GM19238 (cell line): Measurements from ENCODE around the gene BTBD9.
A peak's percentile ranks its signal among the peaks of the same experiment; 100 is the strongest.

Experiments
- DNase-seq: peaks from one replicate; pipeline ENCODE4 v3.0.0; 2011; ENCODE audit warnings: low spot score; ENCODE audit not compliant: insufficient read length

Gene BTBD9

GRCh38 chr6:38599261-38599660, 40.5 kb downstream of the BTBD9 start:
- DNase-seq, result no peak

DNA sequence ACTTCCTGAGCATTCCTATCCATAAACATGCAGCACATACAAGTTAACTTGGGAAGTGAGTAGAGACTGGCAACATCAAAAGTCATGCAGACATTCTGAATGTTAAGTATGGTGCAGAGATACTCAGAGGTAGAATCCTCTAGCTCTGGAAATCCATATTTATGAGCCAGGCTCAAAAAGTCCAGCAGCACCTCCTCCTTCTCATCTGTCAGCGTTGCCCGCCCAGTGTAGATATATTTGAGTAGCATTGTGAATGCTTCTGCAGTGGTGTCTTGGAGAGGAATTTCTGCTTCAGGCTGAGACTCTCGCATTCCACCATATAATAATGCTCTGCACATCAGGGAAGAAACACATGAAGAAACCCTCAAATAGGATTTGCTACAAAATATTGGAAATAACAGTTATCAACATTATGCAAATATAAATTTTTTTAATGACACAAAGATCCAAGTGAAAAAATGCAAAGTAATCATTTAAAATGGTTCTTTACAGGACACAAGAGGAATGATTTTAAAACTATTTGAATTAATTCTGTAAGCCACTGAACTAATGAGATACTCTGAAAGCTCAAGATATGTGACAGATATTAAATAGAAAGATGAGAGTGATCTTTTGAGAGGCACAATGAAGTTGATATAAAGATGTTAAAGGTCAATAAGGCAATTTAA, 45.6 kb downstream of the BTBD9 start:
- no peak for DNase-seq

DNA sequence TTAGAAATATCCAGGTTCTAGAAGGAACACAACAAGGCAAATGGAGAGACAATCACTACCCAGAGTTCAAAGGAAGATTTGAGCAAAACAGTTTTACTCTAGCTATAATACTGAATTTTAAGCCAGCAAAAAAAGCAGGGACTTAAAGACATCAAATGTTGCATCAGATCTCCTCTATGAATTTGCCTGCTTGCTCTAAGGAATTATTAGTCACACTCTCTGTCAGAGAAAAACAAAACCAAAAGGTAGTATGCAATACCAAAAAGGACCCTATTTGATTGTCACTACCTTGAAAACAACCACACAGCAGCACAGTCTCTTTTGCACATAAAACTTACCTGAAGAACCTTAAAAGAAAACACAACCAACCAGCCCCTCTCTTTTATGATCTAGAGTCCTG, 46.3 kb downstream of the BTBD9 start:
- DNase-seq, result no peak

DNA sequence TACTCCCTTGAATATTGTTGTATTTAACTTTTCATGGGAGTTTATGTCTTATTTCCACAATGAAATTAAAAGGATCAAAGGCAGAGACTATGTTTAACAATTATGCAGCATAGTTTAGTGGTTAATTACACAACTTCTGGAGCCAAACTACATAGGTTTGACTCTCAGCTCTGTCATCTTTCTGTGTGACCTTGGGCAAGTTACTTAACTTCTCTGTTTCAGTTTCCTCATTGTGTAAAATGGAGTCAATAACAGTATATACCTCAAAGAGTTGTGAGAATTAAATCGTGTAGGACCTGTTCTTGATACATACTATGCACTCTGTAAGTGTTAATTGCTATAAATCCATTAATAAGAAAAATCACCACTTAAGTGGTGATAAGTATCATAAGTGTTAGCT, 48.3 kb downstream of the BTBD9 start:
- DNase-seq, result no peak

DNA sequence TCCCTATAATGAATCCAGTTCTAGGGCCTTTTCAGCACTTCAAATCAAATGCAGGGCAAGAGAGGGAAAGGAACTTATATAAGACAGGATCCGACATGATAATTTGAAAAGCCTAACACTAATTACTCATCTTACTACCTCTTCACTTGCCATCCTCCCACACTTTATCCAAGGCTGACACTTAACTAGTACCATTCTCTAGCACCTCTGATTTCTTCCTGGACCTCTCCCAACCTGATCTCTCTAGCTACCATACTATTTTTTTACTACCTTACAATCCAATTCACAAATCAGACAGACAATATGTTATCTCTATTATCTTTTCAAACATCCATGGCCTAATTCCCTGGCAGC, 50.4 kb downstream of the BTBD9 start:
- DNase-seq, result no peak

DNA sequence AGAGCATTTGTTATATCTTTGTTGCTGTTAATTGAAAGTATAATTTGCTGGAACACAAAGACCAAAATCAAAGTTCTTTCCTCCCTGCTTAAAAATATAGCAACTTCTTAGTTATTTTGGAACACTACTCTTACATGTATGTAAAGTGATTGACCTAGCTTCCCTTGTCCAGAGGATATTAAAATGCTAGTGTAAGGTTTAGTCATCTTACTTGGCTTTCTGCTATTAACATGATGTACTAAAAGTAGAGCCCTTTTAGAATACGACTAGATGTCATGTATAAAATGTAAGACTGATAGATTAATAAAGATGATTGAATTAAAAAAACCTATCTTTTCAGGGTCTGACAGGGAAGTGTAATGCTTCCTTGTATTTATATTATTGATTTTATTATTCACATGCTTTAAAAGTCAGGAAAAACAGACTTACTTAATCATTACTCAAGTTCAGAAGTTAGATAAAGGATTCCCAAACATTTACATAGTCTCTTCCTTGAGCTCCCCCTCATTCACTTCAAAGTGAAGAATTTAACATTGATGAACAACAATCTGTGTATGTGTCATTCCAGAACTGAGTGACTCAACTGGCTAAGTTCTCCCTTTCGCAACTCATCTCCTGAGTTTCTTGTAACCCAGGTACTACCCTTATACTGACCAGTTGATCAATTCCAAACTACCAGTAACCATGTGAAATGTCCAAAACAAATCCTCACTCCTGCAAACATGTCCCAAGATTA, 50.9 kb downstream of the BTBD9 start:
- no peak for DNase-seq

DNA sequence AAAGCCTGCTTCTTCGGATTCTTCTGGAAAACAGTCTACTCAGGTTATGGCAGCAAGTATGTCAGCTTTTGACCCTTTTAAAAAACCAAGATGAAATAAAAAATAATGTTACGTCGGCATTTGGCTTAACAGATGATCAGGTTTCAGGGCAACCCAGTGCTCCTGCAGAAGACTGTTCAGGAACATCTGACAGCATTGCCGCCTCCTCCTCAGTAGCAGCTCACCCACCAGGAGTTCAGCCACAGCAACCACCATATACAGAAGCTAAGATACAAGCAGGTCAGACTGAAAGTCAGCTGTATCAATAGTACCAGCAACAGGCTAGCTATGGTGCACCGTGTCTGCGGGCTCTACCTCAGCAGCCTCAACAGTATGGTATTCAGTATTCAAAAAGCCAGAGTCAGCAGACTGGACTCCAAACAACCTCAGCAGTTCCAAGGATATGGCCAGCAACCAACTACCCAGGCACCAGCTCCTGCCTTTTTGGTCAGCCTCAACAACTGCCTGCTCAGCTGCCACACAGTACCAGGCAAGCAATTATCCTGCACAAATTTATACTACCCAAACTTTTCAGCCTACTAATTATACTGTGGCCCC, 51.9 kb downstream of the BTBD9 start:
- no peak for DNase-seq

DNA sequence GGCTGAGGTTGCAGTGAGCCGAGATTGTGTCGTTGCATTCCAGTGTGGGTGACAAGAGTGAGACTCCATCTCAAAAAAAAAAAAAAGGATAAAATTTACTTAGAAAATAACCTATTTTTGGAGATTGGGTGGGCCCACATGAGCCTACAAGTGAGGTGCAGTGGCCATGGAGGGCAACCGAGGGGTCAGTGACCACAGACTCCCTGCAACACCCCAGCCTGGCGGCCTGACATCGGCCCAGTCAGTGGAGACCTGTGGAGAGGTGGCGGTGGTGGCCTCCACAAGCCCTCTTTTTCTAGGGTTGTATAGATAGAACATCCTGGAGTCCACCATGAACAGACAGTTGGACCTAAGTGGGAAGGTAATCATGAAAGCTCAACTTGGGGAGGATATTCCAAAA, 52.7 kb downstream of the BTBD9 start:
- DNase-seq, result no peak

DNA sequence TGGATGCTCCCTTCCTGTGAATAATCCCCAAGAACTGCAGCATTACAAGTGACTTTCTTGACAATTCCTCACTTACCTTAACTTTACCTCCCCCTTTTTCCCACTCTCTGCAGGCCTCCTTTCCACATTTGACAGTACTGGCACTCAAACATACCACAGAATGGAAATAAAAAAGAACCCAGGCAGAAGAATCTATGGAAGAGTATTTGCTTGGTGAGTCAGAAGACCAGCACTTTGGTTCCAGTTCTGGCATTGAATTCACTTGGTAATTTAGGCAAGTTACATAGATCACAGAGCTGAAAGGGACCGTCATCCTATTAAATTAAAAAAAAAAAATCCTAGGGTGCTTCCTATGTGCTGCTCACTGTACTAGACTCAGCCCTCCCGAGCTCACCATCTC, 55.0 kb downstream of the BTBD9 start:
- DNase-seq, result no peak

DNA sequence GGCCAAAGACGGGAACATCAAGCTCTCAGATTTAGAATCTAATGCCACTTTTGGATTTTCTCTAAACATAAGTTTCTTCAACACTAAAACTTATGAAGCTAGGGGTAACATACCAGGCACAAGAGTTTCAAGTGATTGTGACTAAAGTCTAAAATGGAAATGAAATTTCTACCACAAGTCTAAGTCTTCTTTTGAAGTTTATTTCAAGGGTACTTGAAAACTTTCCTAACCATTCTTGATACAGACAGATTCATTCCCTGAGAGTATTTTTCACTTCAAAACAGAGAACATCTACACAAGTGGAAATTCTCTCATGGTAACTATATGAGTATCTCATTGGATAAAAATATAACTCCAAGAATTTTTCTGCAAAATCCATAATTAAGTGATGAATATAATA, 56.2 kb downstream of the BTBD9 start:
- no peak for DNase-seq

DNA sequence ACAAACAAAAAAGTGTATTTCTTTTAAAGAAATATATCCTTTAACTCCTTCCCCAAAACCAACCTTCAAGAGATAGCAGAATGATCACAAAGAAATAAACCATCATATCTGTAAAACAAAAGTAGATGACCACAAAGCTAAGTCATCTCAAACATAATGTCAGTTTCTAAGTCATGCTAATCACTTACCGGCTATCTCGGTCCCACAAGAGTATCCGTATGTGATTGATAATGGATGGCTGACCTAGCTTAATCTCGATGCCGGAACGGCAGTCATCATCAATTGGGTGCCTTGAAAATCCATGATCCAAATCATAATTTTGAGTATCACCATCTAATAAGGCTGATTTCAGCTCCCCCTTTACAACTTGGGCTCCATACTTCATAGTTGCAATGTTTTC, 59.7 kb downstream of the BTBD9 start:
- no peak for DNase-seq

DNA sequence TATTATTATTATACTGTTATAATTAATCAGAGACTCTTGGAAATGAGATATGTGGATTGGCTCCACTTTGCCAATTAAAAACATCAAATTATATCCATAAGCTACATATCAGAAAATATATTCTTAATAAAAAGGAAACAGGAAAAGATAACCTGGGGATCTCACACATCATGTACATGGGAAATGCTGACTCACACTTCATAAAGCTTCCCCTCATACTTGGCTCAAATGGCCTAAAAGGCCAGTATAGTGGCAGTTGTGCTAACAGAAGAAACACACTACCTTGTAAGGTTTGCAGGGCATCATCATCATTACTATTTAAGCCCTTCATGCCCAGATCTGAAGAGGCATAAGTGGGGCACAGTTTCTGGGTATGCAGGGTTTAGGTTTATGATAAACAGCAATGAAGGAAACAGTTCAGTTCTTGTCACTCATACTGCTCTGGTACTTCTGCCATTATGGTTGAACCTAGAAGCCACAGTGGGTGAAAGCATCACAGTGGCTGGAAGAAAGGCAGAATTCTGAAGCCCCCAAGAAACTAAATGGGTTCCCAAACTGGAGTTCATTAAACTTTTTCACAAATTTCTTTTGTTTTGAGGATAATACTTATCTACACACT, 60.6 kb downstream of the BTBD9 start:
- DNase-seq, result no peak

- no peak for DNase-seq
Observed at GRCh38 chr6:38578075-38578474, 61.7 kb downstream of the BTBD9 start.

GRCh38 chr6:38577492-38577891, 62.2 kb downstream of the BTBD9 start:
- no peak for DNase-seq

GRCh38 chr6:38573801-38574395, 65.8 kb downstream of the BTBD9 start:
- DNase-seq, result no peak

- DNase-seq, result peak; percentile 3
Observed at GRCh38 chr6:38572186-38572813, 67.4 kb downstream of the BTBD9 start.

- DNase-seq, result no peak
Observed at GRCh38 chr6:38571721-38572120, 68.0 kb downstream of the BTBD9 start.

DNA sequence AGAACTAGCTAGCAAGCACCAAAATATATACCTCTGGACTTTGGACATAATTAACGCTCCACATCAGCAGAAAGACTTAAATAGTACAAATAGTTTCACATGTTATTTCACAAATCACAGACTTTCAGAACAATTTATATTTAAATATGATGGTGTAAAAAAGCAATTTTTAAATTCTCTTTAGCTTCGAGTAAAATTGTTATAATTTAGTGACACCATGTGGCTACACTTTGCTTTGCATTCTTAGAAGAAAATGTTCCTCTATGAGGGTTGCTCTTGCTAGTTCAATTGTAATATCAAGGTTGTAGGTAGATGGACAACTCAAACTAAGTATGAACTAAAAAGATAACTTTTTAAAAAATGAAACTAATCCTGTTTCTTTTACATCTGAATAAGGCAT, 69.0 kb downstream of the BTBD9 start:
- no peak for DNase-seq

DNA sequence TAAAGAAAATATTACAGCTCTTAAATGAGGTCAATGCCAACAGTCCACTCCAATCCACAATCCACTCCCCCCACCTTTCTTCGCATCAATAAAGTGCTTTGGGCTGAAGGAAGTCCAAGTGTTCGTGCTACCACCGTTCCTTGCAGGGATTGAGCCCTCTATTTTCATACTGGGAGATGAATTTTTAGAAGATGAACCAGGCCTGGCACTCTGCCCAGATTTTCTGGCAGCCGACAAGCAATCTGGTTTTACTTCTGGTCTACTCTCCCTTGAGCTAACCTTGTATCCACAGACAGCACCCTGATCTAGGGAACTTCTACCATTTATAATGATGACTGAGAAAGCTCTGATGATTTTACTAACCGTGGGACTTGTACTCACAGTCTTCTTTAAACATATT, 72.3 kb downstream of the BTBD9 start:
- DNase-seq, result no peak

DNA sequence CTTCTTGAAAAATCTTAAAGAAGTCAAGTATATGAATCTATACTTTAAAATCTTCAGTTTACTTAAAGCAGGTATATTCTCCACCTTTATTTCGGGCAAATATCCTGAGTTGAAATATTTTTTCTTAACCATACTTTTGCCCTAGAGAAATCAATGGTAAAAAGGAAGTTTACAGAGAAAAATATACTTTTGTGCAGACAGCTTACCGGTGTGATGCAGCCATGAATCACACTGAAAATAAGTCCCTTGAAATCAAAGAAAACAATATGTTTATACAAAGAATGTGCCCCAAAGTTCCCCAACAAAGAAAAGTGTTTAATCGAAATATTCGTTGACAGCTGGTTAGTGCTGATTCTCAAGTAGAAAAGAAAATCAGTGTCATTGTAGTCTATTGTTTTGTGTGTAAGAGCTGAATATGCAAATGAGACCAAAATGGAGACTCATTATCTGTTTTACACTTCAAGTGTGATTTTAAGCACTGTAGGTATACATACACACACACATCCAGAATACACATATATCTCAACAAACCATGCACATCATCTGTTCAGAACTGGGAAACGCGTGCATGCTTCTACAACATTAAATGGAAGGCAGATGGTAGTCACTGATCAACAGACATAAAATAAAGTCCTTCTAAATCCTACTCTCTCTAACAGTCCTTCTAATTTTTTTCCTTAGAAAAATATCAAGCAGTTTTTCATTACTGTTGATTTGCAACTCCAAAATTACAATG, 73.3 kb downstream of the BTBD9 start:
- DNase-seq, result no peak

GRCh38 chr6:38564301-38564700, 75.4 kb downstream of the BTBD9 start:
- DNase-seq, result no peak
